GM18868 (cell line): Measurements from ENCODE around the gene GCHFR.

Experiments
- ATAC-seq: cut with Tn5 transposase; IDR thresholded peaks from one replicate; pipeline ENCODE4 v1.9.1; 2021; ENCODE audit warnings: mild to moderate bottlenecking, moderate library complexity; ENCODE audit not compliant: unreplicated experiment

GCHFR gene

DNA sequence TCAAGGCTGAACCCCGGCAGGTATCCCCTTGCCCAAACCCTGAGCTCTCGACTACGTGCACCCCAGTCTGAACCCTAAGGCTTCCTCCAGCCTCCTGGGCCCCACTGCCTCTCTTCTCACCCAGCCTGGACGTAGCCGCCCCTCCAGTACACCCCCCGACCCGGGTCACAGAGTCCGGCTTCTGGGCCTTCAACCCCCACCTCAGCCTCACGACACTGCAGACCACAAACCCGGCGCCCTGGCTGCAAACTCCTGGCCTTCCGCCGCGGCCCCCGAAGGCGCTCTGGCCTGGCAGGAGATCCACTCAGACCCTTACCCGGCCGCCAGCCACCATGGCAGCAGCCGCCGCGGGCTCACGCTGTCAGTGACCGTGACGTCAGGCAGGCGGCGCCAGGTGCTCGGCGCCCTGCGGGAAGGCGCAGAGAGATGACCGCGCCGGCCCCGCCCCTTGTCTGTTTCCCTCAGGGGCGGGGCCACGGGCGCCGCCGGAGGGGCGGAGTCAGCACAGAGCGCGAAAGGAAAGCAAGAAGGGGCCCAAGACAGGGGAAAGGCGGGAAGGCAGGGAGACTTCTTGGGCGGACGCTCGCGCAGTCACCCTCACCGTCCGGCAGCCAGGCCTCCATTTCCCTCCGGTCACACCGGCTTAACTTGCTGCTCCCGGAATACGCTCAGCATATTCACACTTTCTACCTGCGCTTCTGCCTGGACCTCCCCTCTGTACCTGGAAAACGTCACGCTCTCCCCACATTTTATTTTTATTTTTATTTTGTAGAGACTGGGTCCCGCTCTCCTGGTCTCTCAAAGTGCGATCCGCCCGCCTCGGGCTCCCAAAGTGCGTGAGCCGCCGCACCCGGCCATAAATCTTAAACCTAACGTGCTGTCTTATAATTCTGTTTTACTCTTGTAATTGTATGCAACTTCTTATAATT lies 8.7 kb upstream of the GCHFR start, which contains the start of gene RMDN3:
Gene RMDN3 (minus strand): TSS at position 372 of the 929 bp plus-strand sequence. CDS start 471 bp downstream, outside the sequence.
- ATAC-seq = peak; percentile 86

DNA sequence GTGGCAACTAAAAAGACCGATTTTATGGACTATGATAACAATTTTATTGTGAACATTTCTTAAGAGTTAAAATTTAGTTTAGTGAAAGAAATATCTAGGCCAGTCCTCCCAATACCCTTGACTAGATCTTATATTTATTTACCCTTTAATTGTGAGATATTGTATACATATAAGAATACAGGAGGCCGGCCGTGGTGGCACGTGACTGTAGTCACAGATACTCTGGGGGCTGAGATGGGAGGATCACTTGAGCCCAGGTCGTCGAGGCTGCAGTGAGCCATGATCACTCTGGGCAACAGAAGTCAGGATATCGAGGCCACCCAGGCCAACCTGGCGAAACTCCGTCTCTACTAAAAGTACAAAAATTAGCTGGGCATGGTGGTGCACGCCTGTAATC lies 8.1 kb upstream of the GCHFR start:
- no peak for ATAC-seq

DNA sequence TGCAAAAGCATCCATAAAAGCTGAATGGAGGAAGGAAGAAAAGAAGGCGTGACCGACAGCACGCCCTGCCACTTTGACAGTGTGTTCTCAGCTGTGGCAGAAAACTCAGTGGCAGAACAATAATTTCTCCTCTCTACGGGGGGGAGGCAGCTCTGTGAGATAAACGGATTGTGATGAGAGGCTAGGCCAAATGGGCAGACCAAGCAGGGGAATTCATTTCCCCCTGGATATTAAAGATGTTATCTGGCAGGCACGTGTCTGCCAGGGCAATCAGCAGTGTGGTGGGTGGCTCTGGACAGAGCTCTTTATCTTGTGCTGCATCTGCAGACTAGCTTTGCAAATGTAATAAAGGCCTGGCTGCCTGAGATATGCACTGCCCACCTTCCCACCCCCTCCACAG lies 6.9 kb upstream of the GCHFR start:
- ATAC-seq = no peak

DNA sequence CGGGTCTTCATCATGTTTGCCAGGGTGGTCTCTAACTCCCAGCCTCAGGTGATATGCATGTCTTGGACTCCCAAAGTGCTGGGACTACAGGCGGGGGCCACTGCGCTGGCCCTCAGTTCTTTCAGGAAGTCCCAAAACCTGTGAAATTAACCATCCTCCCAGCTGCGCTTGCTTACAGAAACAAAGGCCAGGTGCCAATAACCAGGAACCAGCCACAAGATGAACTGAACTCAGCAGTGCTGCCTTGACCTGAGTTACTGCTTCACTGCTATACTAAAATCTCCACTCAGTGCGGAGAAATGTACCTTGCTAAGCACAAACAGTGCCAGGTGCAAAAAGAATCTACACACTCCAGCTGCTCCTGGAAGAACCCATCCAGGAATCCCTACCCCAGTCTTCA lies 3.9 kb upstream of the GCHFR start:
- ATAC-seq = no peak

DNA sequence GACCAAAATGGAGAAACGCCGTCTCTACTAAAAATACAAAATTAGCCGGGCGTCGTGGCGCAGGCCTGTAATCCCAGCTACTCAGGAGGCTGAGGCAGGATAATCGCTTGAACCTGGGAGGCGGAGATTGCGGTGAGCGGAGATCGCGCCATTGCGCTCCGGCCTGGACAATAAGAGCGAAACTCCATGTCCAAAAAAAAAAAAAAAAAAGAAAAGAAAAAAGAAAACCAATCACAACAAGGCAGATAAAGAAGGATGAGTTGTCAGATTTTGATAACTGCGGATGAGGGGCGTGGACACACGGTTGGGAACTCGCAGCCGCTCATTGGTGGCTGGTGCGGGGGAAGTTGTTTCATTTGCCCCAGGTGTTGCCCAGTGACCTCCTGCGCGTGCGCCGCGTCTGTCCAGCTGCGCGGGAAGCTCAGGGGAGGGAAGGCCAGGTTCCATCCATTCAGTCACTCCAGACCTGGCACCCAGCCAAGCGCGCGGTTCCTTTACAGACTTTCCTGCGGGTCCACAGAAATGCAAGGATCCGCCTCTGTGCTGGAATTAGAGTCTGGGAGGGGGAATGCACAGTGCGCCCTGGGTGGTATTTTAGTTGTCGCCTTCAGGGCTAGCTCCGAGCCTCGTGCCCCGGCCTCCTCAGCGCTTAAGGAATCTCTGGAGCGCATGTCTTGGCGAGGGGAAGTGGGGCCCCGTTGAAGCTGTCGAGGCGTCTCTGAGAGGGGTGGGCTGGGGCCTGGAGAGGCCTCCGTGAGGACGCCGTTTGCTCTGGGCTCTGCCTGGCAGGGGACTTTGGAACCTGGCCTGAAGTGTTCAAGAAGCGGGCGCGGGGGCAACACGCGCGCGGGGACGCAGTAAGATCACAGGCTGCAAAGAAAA lies 708 bp upstream of the GCHFR start:
- peak; percentile 7 for ATAC-seq

DNA sequence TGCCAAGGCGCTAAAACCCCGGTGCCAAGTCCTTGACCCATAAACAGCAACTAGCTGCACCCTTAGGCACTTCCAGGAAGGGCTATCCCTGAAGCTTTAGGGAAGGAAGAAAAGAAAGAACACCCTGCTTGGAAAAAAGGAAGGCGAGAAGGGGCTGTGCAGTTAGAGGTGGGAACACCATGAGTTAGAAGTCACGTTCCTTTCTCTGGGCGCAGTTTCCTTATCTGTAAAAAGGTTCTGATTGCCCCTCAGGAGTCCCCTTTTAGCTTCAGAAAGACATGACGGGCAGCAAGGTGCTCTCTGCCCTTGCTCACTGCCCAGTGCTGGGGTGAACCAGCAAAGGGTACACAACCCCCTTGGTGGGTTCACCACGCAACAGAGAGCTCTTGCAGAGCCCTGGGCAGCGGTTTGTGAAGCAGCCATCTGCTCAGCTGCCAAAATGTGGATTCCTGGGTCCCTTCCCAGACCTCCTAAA lies 798 bp downstream of the GCHFR start:
- no peak for ATAC-seq

DNA sequence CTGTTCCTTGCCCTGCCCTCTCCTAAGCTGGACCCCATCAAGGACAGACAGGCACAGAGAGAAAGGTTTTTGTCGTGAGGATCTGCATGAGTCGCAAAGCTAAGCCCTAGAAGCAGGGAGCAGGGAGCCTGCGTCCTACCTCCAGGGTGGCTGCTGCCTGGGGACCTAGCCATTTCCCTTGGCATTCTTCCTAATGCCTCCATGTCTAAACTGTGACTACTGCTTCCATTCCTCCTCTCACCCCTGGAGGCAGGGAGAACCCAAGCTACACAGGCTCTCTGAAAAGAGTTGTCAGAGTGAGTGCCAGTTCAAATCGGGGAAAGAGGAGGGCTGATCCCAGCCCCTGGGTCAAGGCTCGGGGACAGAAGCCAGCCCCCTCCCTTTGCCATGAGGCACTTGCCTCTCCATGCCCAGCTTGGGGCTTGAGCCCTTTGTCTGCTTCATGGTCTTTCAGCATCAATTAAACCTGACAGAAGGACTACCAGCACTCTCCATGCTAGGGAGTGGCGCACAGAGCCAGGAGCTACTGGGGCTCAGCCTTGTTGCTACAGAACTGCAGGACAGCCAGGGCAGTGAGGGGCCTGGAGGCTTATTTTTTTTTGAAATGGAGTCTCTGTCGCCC lies 2.4 kb downstream of the GCHFR start:
- no peak for ATAC-seq

DNA sequence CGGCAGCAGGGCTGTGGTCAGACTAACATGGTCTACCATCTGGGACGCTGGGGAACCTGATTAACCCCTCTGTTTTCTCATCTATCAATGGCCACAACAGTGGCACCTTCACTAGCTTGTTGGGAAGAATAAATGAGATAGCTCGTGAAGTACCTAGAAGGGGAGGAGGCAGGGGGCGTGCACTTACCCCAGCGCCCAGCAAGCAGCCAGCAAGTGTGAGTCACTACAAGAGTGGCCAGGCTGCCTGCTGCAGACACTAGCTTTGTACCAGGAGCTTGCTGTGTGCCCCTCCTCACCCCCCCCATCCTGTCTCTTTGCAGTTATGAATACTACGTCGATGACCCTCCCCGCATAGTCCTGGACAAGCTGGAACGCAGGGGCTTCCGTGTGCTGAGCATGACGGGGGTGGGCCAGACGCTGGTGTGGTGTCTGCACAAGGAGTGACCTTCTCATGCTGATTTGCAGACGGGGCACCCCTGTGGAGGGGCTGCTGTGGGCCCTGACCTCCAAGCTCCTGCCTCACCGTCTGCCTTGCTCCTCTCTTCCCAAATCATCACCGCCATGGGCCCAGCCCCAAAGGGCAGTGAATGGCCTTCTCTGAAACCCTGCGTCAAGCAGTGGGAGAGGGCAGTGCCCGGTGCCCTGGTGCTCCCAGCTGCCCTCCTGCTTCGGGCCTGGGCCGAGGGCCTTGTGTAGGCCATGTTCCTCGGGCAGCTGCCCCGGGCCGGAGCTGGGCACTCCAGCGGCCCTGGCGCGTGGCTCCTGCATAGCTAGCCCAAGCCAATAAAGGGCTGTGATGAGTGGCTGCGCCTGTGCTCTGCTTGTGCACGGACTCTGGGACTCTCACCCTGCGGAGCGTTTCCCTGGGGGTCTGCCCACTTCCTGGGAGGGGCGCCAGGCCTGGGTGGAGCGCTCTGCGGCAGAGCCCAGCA lies 3.3 kb downstream of the GCHFR start:
- ATAC-seq = no peak

DNA sequence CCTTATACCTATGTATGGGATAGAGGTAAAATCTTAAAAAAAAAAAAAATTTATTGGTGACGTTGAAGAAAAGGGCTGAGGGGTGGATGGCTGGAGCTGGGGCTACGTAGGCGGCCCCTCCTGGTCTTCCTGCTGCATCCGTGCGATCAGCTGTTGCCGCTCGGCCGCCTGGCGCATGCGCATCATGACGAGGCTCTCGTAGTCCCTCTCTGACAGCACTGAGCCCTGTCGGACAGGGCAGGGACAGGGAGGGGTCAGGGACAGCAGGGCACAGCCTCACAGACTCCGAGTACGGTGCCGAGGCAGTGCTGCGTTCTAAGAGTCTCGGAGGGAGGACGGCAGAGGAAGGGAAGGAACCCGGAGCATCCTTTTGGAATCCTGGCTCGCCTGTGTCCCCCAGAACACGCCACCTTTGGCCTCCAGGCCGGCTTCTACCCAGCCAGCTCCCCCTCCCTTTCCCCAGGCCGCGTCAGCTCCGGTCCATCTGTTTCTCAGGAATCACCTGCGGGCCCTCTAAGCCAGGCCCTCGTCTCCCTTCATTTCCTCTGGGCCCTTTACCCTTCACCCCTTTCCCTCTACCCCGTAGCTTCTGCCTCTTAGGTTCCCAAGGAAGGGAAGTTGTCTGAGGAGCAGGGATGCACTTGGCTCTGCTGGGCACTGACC lies 4.1 kb downstream of the GCHFR start:
- ATAC-seq = no peak

DNA sequence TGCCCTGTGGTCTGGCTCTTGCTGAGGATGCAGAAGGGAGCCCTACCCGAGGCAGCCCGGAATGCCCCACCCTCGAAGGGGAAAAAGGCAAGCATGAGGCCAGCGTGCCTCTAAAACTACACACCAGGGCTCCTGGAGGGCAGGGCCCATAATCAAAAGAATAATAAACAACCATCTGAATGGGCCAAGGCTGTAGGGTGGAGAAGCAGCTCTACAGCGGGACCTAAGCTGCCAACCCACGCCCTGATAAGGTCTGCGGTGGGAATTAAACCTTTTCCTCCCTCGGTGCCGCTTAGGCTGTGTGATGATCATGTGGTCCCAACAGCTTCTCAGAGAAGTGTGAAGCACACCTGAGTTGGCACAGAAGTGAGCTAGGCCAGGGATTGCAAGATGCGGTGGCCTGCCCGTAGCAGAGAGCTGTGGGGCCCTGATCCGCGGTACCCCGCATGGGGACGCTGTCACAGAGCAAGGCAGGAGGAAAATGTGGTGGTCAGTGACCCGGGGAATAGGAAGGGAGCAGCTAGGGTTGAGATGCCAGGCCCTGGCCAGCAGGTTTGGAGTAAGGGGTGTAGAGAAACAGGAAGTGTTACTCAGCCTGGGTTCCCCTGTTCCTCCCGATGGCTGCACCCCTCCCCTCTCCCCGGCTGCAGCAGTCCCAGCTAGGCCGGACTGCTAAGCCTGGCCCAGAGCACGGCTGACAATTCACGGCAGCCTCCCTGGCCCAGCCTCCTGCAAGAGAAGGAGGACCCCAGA lies 4.8 kb downstream of the GCHFR start:
- ATAC-seq = no peak

DNA sequence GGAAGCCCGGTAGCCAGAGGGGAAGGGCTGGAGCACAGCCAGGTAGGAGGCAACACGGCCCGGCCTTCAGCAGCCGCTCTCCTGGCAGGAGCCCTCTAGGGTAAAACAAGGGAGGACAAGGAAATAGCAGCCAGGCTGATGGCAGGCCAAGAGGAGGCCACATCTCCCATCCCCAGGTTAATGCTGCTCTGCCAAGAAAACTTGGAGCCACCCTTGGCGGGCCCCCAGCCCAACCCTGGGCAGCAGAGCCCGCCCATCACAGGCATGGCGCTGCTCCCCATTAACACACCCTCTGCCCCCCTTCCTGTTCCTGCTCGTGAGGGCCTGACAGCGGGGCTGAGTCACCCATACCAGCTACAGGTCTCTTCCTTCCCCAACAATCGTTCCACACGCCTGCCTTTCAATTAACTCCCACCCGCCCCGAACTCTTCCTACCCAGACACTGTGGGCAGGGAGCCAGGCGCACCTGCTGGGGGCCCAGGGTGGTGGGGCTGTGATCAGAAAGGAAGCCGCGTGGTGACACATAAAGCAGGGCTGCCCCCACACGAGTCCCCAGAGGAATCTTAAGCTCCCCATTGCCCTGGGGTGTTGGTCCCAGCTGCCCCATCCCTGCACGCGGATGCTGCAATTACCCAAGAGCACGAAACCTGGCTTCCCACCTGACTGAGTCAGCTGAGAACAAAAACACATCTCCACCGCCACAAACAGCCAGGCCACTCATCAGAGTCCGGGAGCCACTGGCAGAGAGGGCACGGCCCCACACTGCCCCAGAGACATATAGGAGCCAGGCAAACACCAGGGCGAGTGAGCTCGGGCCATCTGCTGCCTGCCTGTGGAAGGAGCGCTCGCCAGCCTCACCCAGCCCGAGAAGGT lies 5.6 kb downstream of the GCHFR start, which contains the start of gene C15orf62:
Gene C15orf62 (plus strand): TSS at position 707 of the 873 bp plus-strand sequence. CDS start 516 bp downstream, outside the sequence.
- ATAC-seq = peak; percentile 55

DNA sequence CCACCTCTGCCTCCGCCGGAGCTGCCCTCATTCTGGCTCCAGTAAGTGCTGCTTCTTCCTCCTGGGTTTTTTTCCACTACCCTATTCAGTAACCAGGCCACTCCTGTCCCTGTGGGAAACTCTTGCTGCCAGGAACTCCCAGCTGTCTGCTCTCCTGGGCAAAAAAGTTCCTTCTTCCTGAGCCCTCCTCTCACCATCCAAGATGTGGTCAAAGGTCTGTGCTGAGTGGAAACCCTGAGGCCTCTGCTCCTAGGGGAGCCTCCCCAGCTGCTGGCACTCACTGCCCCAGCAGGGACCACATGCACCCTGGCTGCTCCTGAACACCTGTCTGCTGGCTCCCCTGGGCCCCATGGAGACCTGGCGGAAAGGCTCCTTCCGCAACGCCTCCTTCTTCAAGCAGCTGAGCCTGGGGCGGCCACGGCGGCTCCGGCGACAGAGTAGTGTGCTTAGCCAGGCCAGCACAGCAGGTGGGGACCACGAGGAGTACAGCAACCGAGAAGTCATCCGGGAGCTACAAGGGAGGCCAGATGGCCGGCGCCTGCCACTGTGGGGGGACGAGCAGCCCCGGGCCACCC lies 6.4 kb downstream of the GCHFR start:
- no peak for ATAC-seq

DNA sequence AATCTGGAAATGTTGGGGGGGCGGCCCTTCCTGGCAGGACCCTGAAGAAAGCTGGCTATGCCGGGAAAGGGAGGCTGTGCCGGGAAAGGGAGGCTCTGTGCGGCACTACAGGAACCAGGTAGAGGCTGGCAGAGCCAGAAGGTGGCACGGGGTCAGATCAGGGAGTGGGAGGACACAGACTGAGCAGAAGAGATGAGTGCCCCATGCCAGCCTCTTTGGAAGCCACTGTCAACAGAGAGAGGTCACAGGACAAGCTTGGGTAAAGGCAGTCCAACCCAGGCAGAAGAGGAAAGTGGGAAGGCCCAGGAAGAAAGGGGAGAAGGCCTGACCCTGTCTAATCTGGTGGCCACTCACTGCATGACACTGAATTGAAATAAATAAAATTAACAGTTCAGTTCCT lies 7.4 kb downstream of the GCHFR start:
- ATAC-seq = no peak

DNA sequence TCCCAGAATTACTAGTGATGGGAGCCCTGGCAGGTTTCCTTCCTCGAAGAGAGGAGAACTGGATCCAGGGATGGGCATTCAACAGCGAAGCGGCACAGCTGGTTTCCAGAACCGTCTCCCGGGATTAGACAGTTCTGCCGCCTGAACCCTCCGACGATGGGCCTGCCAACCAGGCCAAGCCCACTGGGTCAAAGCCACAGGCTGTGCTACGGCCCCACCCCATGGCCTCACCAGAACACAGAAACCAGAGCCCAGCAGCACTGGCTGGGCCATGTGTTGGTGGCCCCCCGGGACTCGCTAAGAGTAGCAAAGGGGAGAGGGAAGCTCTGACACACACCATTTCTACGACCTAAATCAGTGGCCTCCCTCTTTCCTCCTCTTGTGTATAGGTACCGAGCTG lies 8.1 kb downstream of the GCHFR start:
- no peak for ATAC-seq

DNA sequence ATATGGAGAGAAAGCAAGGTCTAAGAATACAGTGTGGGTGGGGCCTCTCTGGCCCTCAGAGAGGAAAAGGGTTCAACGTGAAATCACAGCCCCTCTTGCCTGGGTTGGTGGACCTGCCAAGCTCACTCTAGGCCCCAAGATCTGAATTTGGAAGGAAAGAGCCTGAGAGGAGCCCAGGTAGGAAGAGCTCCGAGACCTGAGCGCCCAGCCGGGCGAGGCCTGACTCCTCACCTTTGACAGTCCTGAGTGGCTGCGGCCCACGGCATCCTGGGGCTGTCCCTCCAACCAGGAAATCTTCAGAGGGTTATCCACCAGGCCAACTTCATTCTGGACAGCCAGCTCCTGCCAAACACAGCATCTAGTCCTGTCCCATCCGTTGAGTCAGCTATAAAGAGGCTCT lies 9.6 kb downstream of the GCHFR start:
- no peak for ATAC-seq

DNA sequence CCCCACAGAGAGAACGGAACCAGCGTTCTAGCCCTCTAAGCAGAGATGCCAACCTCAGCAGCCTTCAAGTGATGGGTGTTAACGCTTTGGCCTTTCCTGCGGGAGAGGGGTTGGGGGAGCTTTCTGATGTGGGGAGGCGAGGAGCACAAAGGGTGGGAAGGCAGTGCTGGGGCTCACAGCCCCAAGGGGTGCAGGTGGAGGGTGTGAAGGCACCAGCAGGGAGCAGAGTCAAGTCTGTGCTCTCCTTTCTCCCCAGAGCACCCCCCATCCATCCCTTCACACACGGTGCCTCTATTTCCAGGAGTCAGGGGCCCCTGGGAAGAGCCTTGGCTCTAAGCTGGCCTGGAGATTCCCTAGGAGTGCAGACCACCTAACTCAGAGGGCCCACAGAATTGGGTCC lies 10.0 kb downstream of the GCHFR start:
- no peak for ATAC-seq

DNA sequence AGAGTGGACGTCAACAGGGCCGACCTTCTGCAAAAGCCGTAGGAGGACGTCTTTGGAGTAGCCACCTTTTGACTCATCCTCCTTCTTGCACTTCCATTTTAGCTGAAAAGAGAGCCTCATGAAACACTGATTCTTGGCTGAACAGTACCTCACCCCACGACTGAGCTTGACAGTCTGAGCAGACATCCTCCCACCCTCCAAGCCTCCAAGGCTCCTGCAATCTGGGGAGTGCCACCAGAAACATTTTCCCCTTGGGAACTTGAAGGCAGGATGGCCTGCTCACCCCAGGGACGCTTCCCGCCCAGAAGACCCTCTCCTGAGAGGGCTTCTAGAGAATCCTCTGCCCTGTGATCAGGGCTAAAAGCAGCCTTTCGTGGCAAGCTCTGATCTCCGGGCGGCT lies 11.1 kb downstream of the GCHFR start:
- no peak for ATAC-seq
